IPS-18c (cell line): ENCODE measurements around the gene TRIM67.

Source experiments
- H3K4me3 ChIP-seq: 2 replicates; pipeline ENCODE4 v1.7.0; 2013; ENCODE audit warnings: low read depth, mild to moderate bottlenecking, low read length, moderate library complexity; ENCODE audit not compliant: insufficient read depth
- H3K9me3 ChIP-seq: one replicate; pipeline ENCODE4 v1.6.1; 2013; ENCODE audit warnings: mild to moderate bottlenecking, low read length, moderate library complexity; ENCODE audit not compliant: control insufficient read depth, insufficient read depth

The TRIM67 gene

GRCh38 chr1:231192620-231193163 lies 30.8 kb downstream of the TRIM67 start:
- no peak overlapping the region for H3K4me3 ChIP-seq
- H3K9me3 ChIP-seq = no peaks in the 10 kb centered on the region

- Histone ChIP-seq H3K9me3 (no peaks in the 10 kb centered on the region), H3K4me3 (no peak overlapping the region)
These were observed 32.0 kb downstream of the TRIM67 start for GRCh38 chr1:231193710-231194340.

- no peaks in the 10 kb centered on the region for H3K9me3 ChIP-seq
- no peak overlapping the region for H3K4me3 ChIP-seq
These were observed 32.6 kb downstream of the TRIM67 start for GRCh38 chr1:231194476-231194842.

GRCh38 chr1:231194843-231195516 lies 33.1 kb downstream of the TRIM67 start:
- Histone ChIP-seq H3K4me3 (no peak overlapping the region), H3K9me3 (no peaks in the 10 kb centered on the region)

- H3K9me3 ChIP-seq = no peaks in the 10 kb centered on the region
- H3K4me3 ChIP-seq = no peak overlapping the region
These were observed 34.4 kb downstream of the TRIM67 start for GRCh38 chr1:231196307-231196706.

GRCh38 chr1:231196728-231197127 lies 34.9 kb downstream of the TRIM67 start:
- H3K4me3 ChIP-seq = no peak overlapping the region
- H3K9me3 ChIP-seq = no peaks in the 10 kb centered on the region

GRCh38 chr1:231199868-231200267 lies 38.0 kb downstream of the TRIM67 start:
- H3K4me3 ChIP-seq = no peak overlapping the region

GRCh38 chr1:231200388-231201031 lies 38.7 kb downstream of the TRIM67 start:
- H3K9me3 ChIP-seq = no peaks in the 10 kb centered on the region
- H3K4me3 ChIP-seq = no peak overlapping the region

More at GRCh38 chr1:231199868-231200267, 38.0 kb downstream of the TRIM67 start:
- H3K9me3 ChIP-seq = no peaks in the 10 kb centered on the region

GRCh38 chr1:231201375-231201978 lies 39.6 kb downstream of the TRIM67 start:
- peaks cover 3% of the 10 kb centered on the region for H3K9me3 ChIP-seq
- H3K4me3 ChIP-seq = no peak overlapping the region

- H3K9me3 ChIP-seq = peaks cover 3% of the 10 kb centered on the region
- no peak overlapping the region for H3K4me3 ChIP-seq
These were observed 40.2 kb downstream of the TRIM67 start for GRCh38 chr1:231201979-231202633.

GRCh38 chr1:231203259-231204057 lies 41.6 kb downstream of the TRIM67 start:
- Histone ChIP-seq H3K9me3 (peaks cover 3% of the 10 kb centered on the region), H3K4me3 (no peak overlapping the region)

- Histone ChIP-seq H3K4me3 (no peak overlapping the region), H3K9me3 (peaks cover 3% of the 10 kb centered on the region)
These were observed 45.0 kb downstream of the TRIM67 start for GRCh38 chr1:231206856-231207255.

GRCh38 chr1:231207437-231207836 lies 45.6 kb downstream of the TRIM67 start:
- Histone ChIP-seq H3K4me3 (no peak overlapping the region), H3K9me3 (peaks cover 3% of the 10 kb centered on the region)

- peaks cover 3% of the 10 kb centered on the region for H3K9me3 ChIP-seq
- H3K4me3 ChIP-seq = no peak overlapping the region
These were observed 47.1 kb downstream of the TRIM67 start for GRCh38 chr1:231208980-231209379.

GRCh38 chr1:231209531-231209930 lies 47.7 kb downstream of the TRIM67 start:
- Histone ChIP-seq H3K4me3 (no peak overlapping the region), H3K9me3 (peaks cover 3% of the 10 kb centered on the region)

- H3K9me3 ChIP-seq = peaks cover 3% of the 10 kb centered on the region
- no peak overlapping the region for H3K4me3 ChIP-seq
These were observed 48.3 kb downstream of the TRIM67 start for GRCh38 chr1:231210126-231210525.
